ENCODE measurements around the gene SLC22A14.

DNA sequence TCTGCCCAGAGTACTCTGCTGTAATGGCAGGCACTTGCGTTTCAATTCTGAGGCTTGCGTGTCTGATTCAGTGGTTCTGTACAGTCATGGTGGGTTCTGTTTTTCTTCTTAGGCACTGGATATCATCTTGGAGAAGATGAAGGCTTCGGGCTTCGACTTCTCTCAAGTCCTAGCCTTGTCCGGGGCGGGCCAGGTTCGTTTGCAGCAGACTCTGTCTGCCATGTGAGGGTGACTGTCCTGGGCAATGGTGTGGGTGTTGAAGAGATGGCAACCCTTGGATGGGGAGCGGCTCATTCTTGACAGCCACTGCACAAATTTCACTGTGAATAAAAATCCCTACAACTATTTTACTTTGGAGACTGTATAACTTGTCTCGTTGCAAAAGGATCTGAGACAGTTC is 80.7 kb downstream of the SLC22A14 start:
- TF ChIP-seq POLR2A (IDR thresholded peaks at IDR 0.05) (no peak), CTCF (IDR thresholded peaks at IDR 0.05) (no peak), POLR2AphosphoS5 (IDR thresholded peaks at IDR 0.05) (no peak), EP300 (IDR thresholded peaks at IDR 0.05) (no peak)

Measured in gastroesophageal sphincter (tissue), 3 donors.